HL-60 (cell line): Measurements from ENCODE around the gene SFXN3.

ENCODE experiments used
- DNase-seq, 2 experiments: peaks; one replicate each; pipeline ENCODE4 v3.0.0-alpha.2; 2010 to 2020; ENCODE audit warnings: low read depth in 1 of 2, low spot score in 1 of 2
- H3K27ac ChIP-seq: fragments of 250-450 bp; sonication (Bioruptor Pico); replicated peaks from 2 replicates; pipeline ENCODE4 v1.5.1; 2020; ENCODE audit warnings: mild to moderate bottlenecking, moderate library complexity
- H3K27me3 ChIP-seq: fragments of 250-450 bp; sonication (Bioruptor Pico); 2 replicates; pipeline ENCODE4 v1.5.1; 2021; ENCODE audit warnings: mild to moderate bottlenecking, moderate library complexity; ENCODE audit not compliant: insufficient read depth, poor library complexity, severe bottlenecking
- H3K4me3 ChIP-seq: replicated peaks from 2 replicates; pipeline ENCODE4 v1.5.1; 2011; ENCODE audit warnings: mild to moderate bottlenecking, control low read depth, low read length; ENCODE audit not compliant: insufficient read depth
- CTCF ChIP-seq: IDR thresholded peaks from one replicate; pipeline ENCODE4 v1.5.1; 2011; ENCODE audit warnings: low read length, control low read depth, inconsistent platforms; ENCODE audit not compliant: insufficient read depth
- GABPA ChIP-seq: IDR thresholded peaks from 2 replicates; pipeline ENCODE4 v1.6.1; 2012; ENCODE audit warnings: low read depth
- POLR2AphosphoS5 ChIP-seq: IDR thresholded peaks from 2 replicates; pipeline ENCODE4 v1.6.1; 2012; ENCODE audit warnings: low read depth
- REST ChIP-seq: IDR thresholded peaks from 2 replicates; pipeline ENCODE4 v1.6.1; 2012; ENCODE audit warnings: low read depth; ENCODE audit not compliant: insufficient replicate concordance
- SPI1 ChIP-seq: IDR thresholded peaks from 2 replicates; pipeline ENCODE4 v1.6.1; 2012; ENCODE audit warnings: low read depth, mild to moderate bottlenecking, borderline replicate concordance

The SFXN3 gene

GRCh38 chr10:101067356-101068083, 36.5 kb downstream of the SFXN3 start:
- Histone ChIP-seq H3K27ac (no peak overlapping the region), H3K4me3 (peak overlapping the region; percentile 39), H3K27me3 (no peaks in the 10 kb centered on the region)
- TF ChIP-seq POLR2AphosphoS5: no peak
- peak; percentile 76 for TF ChIP-seq CTCF
- TF ChIP-seq REST: peak; percentile 42
- peak; percentile 71 to 82 for DNase-seq

GRCh38 chr10:101069441-101069840, 38.4 kb downstream of the SFXN3 start:
- H3K27ac ChIP-seq: no peak overlapping the region
- no peak for TF ChIP-seq SPI1
- H3K27me3 ChIP-seq: no peaks in the 10 kb centered on the region

GRCh38 chr10:101070098-101070497, 39.1 kb downstream of the SFXN3 start:
- DNase-seq: no peak
- Histone ChIP-seq H3K4me3 (no peak overlapping the region), H3K27me3 (peaks cover 2% of the 10 kb centered on the region), H3K27ac (no peak overlapping the region; the same call in 1 of the 2 replicates)
- TF ChIP-seq SPI1 (no peak), REST (no peak), POLR2AphosphoS5 (no peak), GABPA (no peak), CTCF (no peak)

More at GRCh38 chr10:101069441-101069840, 38.4 kb downstream of the SFXN3 start:
- no peak overlapping the region for H3K4me3 ChIP-seq
- no peak for DNase-seq

- peak; percentile 83 to 98 for DNase-seq
- TF ChIP-seq POLR2AphosphoS5 (peak; percentile 80), REST (peak; percentile 51), SPI1 (peak; percentile 98), GABPA (no peak)
- Histone ChIP-seq H3K27ac (peak overlapping the region; percentile 70), H3K4me3 (no peak overlapping the region), H3K27me3 (peaks cover 7% of the 10 kb centered on the region)
Observed at GRCh38 chr10:101071267-101071884, 40.3 kb downstream of the SFXN3 start.
